Measurements from ENCODE around the gene FSHR. TPM values are rescaled to one million over a fixed set of nuclear protein-coding genes. Genes with fewer than 3 reads are reported as not detected.

Gene FSHR
- total and polyA plus RNA-seq, 2 experiments from 2014 or later: not detected

- DNase-seq (ENCODE audit: low spot score) (no peak), ATAC-seq (no peak)
- Histone ChIP-seq H3K4me3 (no peak overlapping the region), H3K4me1 (ENCODE audit: insufficient read depth) (no peaks in the 10 kb centered on the region; the same call in 1 of the 2 replicates), H3K36me3 (ENCODE audit: insufficient read depth) (no peaks in the 10 kb centered on the region), H3K79me2 (replicated peaks; ENCODE audit: insufficient read depth) (no peaks in the 10 kb centered on the region), H3F3A (replicated peaks; ENCODE audit: low read depth) (no peaks in the 10 kb centered on the region), H3K9me2 (ENCODE audit: insufficient read depth) (no peaks in the 10 kb centered on the region), H4K20me1 (replicated peaks; ENCODE audit: insufficient read depth) (no peaks in the 10 kb centered on the region), H3K4me2 (no peak overlapping the region), H2AFZ (no peak overlapping the region), H3K27me3 (ENCODE audit: insufficient read depth) (no peaks in the 10 kb centered on the region), H3K27ac (ENCODE audit: low read depth) (no peak overlapping the region)
- TF ChIP-seq ZNF114 (CRISPR knock-in tag; IDR thresholded peaks at IDR 0.05): no peak
- no peak for TF ChIP-seq ETS1 (IDR thresholded peaks at IDR 0.05)
- no peak for TF ChIP-seq JUNB (IDR thresholded peaks at IDR 0.05; ENCODE audit: unreplicated experiment)
- no peak for TF ChIP-seq EZH2phosphoT487 (IDR thresholded peaks at IDR 0.05; ENCODE audit: unreplicated experiment)
- TF ChIP-seq EZH2 (IDR thresholded peaks at IDR 0.05; ENCODE audit: low read depth, unreplicated experiment): no peak
- no peak for TF ChIP-seq POLR2AphosphoS5 (IDR thresholded peaks at IDR 0.05; ENCODE audit: low read depth)
- no peak for TF ChIP-seq CREB1 (CRISPR knock-in tag; IDR thresholded peaks at IDR 0.05; ENCODE audit: low read depth)
- TF ChIP-seq ZNF462 (CRISPR knock-in tag; IDR thresholded peaks at IDR 0.05): no peak
- TF ChIP-seq REST (IDR thresholded peaks at IDR 0.05; ENCODE audit: unreplicated experiment): no peak
- TF ChIP-seq STAT1 (IDR thresholded peaks at IDR 0.05; ENCODE audit: unreplicated experiment): no peak
- TF ChIP-seq CTCF (conservative IDR thresholded peaks at IDR 0.05; ENCODE audit: low read depth in 2 of 2): no peak
- no peak for TF ChIP-seq NANOG (IDR thresholded peaks at IDR 0.05; ENCODE audit: borderline replicate concordance)
- no peak for TF ChIP-seq ZNF331 (CRISPR knock-in tag; IDR thresholded peaks at IDR 0.05; ENCODE audit: low read depth)
- Mint-ChIP-seq H3K27me3 (ENCODE audit: insufficient read depth, low read depth, poor library complexity) (peaks cover 3% of the 10 kb centered on the region), H3K9me3 (no peaks in the 10 kb centered on the region), H3K27ac (no peak overlapping the region), H3K36me3 (ENCODE audit: low read depth) (no peaks in the 10 kb centered on the region), H3K4me1 (peaks cover 7% of the 10 kb centered on the region; the same call in 2 of the 3 replicates), H3K4me3 (no peak overlapping the region)
Measured at GRCh38 chr2:49113046-49113445, 41.3 kb downstream of the FSHR start.
